Neural cell (in vitro differentiated cells): ENCODE results near the gene NANP. TPM values are rescaled to one million over a fixed set of nuclear protein-coding genes. Genes with fewer than 3 reads are reported as not detected.
"Not testable (repeated sequence)": the region's sequence is repeated elsewhere in the genome, so short reads cannot be mapped to it uniquely, and the experiment has no call there.

Experiments used
- H2AFZ ChIP-seq: fragments of 200-600, 300-800 bp; sonication (generic), shearing (Covaris generic); 2 replicates; pipeline ENCODE4 v1.6.0; 2014; ENCODE audit warnings: low read depth, mild to moderate bottlenecking, antibody characterized with exemption, low read length, moderate library complexity
- H3F3A ChIP-seq: fragments of 200-600 bp; shearing (Covaris generic); 2 replicates; pipeline ENCODE4 v1.6.1; 2016; ENCODE audit warnings: mild to moderate bottlenecking, moderate library complexity, mixed read lengths, antibody characterized with exemption, low read length; ENCODE audit not compliant: insufficient read depth, poor library complexity, severe bottlenecking
- H3K27ac ChIP-seq: fragments of 200-600, 300-800 bp; sonication (generic), shearing (Covaris generic); 2 replicates; pipeline ENCODE4 v1.5.1; 2014; ENCODE audit warnings: mild to moderate bottlenecking, low read length, moderate library complexity
- H3K27me3 ChIP-seq: fragments of 300-800, 200-600 bp; sonication (generic), shearing (Covaris generic); 2 replicates; pipeline ENCODE4 v1.6.0; 2014; ENCODE audit warnings: mild to moderate bottlenecking, low read depth, low read length, moderate library complexity; ENCODE audit not compliant: insufficient read depth
- H3K36me3 ChIP-seq: fragments of 300-800, 200-600 bp; sonication (generic), shearing (Covaris generic); 2 replicates; pipeline ENCODE4 v1.5.1; 2014; ENCODE audit warnings: mild to moderate bottlenecking, antibody characterized with exemption, low read length, moderate library complexity; ENCODE audit not compliant: insufficient read depth
- H3K4me2 ChIP-seq: fragments of 300-800, 200-600 bp; sonication (generic), shearing (Covaris generic); 2 replicates; pipeline ENCODE4 v1.6.0; 2014; ENCODE audit warnings: mild to moderate bottlenecking, low read length
- H3K4me3 ChIP-seq: fragments of 300-800, 200-600 bp; sonication (generic), shearing (Covaris generic); 2 replicates; pipeline ENCODE4 v1.5.1; 2014; ENCODE audit warnings: mild to moderate bottlenecking, low read length, moderate library complexity
- H3K79me2 ChIP-seq: fragments of 200-600 bp; shearing (Covaris generic); replicated peaks from 2 replicates; pipeline ENCODE4 v1.6.0; 2014; ENCODE audit warnings: mild to moderate bottlenecking, low read length, moderate library complexity; ENCODE audit not compliant: insufficient read depth
- H3K9ac ChIP-seq: fragments of 300-800, 200-600 bp; sonication (generic), shearing (Covaris generic); 2 replicates; pipeline ENCODE4 v1.6.1; 2016; ENCODE audit warnings: mild to moderate bottlenecking, low read length, mixed read lengths
- H3K9me2 ChIP-seq: fragments of 200-600 bp; shearing (Covaris generic); 2 replicates; pipeline ENCODE4 v1.6.1; 2016; ENCODE audit warnings: mild to moderate bottlenecking, low read length, mixed read lengths; ENCODE audit not compliant: insufficient read depth
- H3K9me3 ChIP-seq: fragments of 200-600, 300-800 bp; sonication (generic), shearing (Covaris generic); 2 replicates; pipeline ENCODE4 v1.6.1; 2016; ENCODE audit warnings: mild to moderate bottlenecking, mixed run types, low read length, moderate library complexity, mixed read lengths
- H4K20me1 ChIP-seq: fragments of 200-600 bp; shearing (Covaris generic); 2 replicates; pipeline ENCODE4 v1.6.1; 2016; ENCODE audit warnings: mild to moderate bottlenecking, mixed run types; ENCODE audit not compliant: insufficient read depth
- EP300 ChIP-seq: fragments of 450-650 bp; conservative IDR thresholded peaks from 2 replicates; pipeline ENCODE4 v1.6.1; 2014; ENCODE audit warnings: antibody characterized with exemption, mild to moderate bottlenecking, moderate library complexity; ENCODE audit not compliant: poor library complexity, severe bottlenecking
- EZH2 ChIP-seq: fragments of 200-600, 300-800 bp; shearing (Covaris generic), sonication (generic); IDR thresholded peaks from 2 replicates; pipeline ENCODE4 v1.6.1; 2014; ENCODE audit warnings: antibody characterized with exemption, low read length, borderline replicate concordance, mild to moderate bottlenecking; ENCODE audit not compliant: insufficient read depth, poor library complexity, severe bottlenecking
- MXI1 ChIP-seq: fragments of 450-650 bp; conservative IDR thresholded peaks from 2 replicates; pipeline ENCODE4 v1.6.1; 2014; ENCODE audit warnings: antibody characterized with exemption, mild to moderate bottlenecking; ENCODE audit not compliant: poor library complexity, severe bottlenecking
- POLR2AphosphoS5 ChIP-seq: IDR thresholded peaks from 2 replicates; pipeline ENCODE4 v1.6.1; 2012
- RAD21 ChIP-seq: fragments of 450-650 bp; conservative IDR thresholded peaks from 2 replicates; pipeline ENCODE4 v1.6.1; 2014; ENCODE audit warnings: antibody characterized with exemption, mild to moderate bottlenecking, moderate library complexity
- SMC3 ChIP-seq: fragments of 450-650 bp; conservative IDR thresholded peaks from 2 replicates; pipeline ENCODE4 v1.6.1; 2014; ENCODE audit warnings: antibody characterized with exemption, mild to moderate bottlenecking, moderate library complexity; ENCODE audit not compliant: poor library complexity
- TAF1 ChIP-seq: IDR thresholded peaks from 2 replicates; pipeline ENCODE4 v1.6.1; 2012; ENCODE audit warnings: low read depth
- polyA plus RNA-seq: library from polyadenylated mRNA; depleted of rRNA; stranded (reverse); fragments of >200 nt; gene quantifications from 2 replicates; pipeline ENCODE4 v1.2.3, GENCODE V29; 2014
- TF ChIP-seq, protein P1 (sequence below): fragments of 450-650 bp; IDR thresholded peaks from 2 replicates; pipeline ENCODE4 v1.5.1; 2014; ENCODE audit warnings: antibody characterized with exemption, mild to moderate bottlenecking, moderate library complexity; ENCODE audit not compliant: poor library complexity, severe bottlenecking
- TF ChIP-seq, protein P2 (sequence below): IDR thresholded peaks from 2 replicates; pipeline ENCODE4 v1.6.1; 2012; ENCODE audit warnings: borderline replicate concordance

The NANP gene
- polyA plus RNA-seq, 1 donor from 2014 or later, result 4.1 TPM

DNA sequence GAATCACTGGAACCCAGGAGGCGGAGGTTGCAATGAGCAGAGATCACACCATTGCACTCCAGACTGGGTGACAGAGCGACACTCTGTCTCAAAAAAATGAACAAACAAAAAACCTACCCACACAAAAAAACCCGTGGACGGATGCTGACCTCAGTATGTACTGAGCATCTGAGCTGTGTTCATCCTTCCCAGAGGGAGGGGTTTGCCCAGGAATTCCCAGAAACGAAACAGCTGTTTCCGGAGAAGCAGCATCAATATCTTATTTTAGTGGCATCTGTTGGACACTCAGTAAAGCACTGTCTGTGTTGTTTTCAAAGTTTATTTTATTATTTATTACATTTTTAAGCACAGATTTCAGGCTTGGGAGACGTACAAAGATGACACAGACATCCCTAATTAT is 18.7 kb downstream of the NANP start:
- Histone ChIP-seq H3K9me2 (no peaks in the 10 kb centered on the region), H3K27ac (no peak overlapping the region), H3K79me2 (no peaks in the 10 kb centered on the region), H3K9ac (no peak overlapping the region), H3K9me3 (no peaks in the 10 kb centered on the region), H3K36me3 (no peaks in the 10 kb centered on the region), H3F3A (no peaks in the 10 kb centered on the region), H4K20me1 (no peaks in the 10 kb centered on the region), H2AFZ (no peak overlapping the region), H3K27me3 (no peaks in the 10 kb centered on the region), H3K4me3 (no peak overlapping the region), H3K4me2 (no peak overlapping the region)
- TF ChIP-seq POLR2AphosphoS5 (no peak), MXI1 (no peak), EP300 (no peak), EZH2 (no peak), SMC3 (no peak), TAF1 (no peak), RAD21 (no peak)
- TF ChIP-seq, protein P1, sequence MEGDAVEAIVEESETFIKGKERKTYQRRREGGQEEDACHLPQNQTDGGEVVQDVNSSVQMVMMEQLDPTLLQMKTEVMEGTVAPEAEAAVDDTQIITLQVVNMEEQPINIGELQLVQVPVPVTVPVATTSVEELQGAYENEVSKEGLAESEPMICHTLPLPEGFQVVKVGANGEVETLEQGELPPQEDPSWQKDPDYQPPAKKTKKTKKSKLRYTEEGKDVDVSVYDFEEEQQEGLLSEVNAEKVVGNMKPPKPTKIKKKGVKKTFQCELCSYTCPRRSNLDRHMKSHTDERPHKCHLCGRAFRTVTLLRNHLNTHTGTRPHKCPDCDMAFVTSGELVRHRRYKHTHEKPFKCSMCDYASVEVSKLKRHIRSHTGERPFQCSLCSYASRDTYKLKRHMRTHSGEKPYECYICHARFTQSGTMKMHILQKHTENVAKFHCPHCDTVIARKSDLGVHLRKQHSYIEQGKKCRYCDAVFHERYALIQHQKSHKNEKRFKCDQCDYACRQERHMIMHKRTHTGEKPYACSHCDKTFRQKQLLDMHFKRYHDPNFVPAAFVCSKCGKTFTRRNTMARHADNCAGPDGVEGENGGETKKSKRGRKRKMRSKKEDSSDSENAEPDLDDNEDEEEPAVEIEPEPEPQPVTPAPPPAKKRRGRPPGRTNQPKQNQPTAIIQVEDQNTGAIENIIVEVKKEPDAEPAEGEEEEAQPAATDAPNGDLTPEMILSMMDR, result no peak
- TF ChIP-seq, protein P2, sequence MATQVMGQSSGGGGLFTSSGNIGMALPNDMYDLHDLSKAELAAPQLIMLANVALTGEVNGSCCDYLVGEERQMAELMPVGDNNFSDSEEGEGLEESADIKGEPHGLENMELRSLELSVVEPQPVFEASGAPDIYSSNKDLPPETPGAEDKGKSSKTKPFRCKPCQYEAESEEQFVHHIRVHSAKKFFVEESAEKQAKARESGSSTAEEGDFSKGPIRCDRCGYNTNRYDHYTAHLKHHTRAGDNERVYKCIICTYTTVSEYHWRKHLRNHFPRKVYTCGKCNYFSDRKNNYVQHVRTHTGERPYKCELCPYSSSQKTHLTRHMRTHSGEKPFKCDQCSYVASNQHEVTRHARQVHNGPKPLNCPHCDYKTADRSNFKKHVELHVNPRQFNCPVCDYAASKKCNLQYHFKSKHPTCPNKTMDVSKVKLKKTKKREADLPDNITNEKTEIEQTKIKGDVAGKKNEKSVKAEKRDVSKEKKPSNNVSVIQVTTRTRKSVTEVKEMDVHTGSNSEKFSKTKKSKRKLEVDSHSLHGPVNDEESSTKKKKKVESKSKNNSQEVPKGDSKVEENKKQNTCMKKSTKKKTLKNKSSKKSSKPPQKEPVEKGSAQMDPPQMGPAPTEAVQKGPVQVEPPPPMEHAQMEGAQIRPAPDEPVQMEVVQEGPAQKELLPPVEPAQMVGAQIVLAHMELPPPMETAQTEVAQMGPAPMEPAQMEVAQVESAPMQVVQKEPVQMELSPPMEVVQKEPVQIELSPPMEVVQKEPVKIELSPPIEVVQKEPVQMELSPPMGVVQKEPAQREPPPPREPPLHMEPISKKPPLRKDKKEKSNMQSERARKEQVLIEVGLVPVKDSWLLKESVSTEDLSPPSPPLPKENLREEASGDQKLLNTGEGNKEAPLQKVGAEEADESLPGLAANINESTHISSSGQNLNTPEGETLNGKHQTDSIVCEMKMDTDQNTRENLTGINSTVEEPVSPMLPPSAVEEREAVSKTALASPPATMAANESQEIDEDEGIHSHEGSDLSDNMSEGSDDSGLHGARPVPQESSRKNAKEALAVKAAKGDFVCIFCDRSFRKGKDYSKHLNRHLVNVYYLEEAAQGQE, result no peak

GRCh38 chr20:25604611-25605010 is 19.2 kb downstream of the NANP start:
- no peaks in the 10 kb centered on the region for H4K20me1 ChIP-seq
- no peak overlapping the region for H2AFZ ChIP-seq
- no peak overlapping the region for H3K4me2 ChIP-seq
- H3K79me2 ChIP-seq, result no peaks in the 10 kb centered on the region
- no peak overlapping the region for H3K4me3 ChIP-seq
- H3K27me3 ChIP-seq, result no peaks in the 10 kb centered on the region
- no peak overlapping the region for H3K27ac ChIP-seq
- H3K9ac ChIP-seq, result no peak overlapping the region
- H3K9me2 ChIP-seq, result no peaks in the 10 kb centered on the region
- TF ChIP-seq EP300 (no peak), POLR2AphosphoS5 (no peak), TAF1 (no peak), EZH2 (no peak), SMC3 (no peak), MXI1 (no peak), RAD21 (no peak)
- TF ChIP-seq, protein P2, result no peak
- TF ChIP-seq, protein P1, result no peak
- no peaks in the 10 kb centered on the region for H3K9me3 ChIP-seq
- H3K36me3 ChIP-seq, result no peaks in the 10 kb centered on the region
- H3F3A ChIP-seq, result no peaks in the 10 kb centered on the region

DNA sequence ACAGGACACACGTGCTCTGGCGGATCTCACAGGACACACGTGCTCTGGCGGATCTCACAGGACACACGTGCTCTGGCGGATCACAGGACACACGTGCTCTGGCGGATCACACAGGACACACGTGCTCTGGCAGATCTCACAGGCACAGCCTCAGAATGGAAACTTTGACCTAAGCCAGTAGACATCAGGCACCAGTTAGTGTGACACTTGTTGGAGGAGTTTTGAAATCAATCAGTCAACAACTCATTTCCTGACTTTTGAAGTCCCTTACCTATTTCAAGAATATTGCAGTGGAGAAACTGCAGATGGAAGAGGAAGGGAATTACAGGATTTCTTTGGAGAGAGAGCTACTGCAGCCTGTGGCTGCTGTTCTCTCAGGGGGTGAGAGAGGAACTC is 20.9 kb downstream of the NANP start:
- not testable (repeated sequence) for H3F3A ChIP-seq, H3K9me2 ChIP-seq, H2AFZ ChIP-seq, H3K27ac ChIP-seq, H3K36me3 ChIP-seq, H3K9ac ChIP-seq, H3K4me2 ChIP-seq, H3K79me2 ChIP-seq, H3K4me3 ChIP-seq, H4K20me1 ChIP-seq, H3K9me3 ChIP-seq, H3K27me3 ChIP-seq
